NCI-H1417 treated with DMSO at 0.1 percent for 48 hours (cell line): ENCODE results near the gene BICD2.

Source experiments
- DNase-seq: peaks from one replicate; lab custom pipeline; 2025; lab: John Stamatoyannopoulos, UW

Gene BICD2

DNA sequence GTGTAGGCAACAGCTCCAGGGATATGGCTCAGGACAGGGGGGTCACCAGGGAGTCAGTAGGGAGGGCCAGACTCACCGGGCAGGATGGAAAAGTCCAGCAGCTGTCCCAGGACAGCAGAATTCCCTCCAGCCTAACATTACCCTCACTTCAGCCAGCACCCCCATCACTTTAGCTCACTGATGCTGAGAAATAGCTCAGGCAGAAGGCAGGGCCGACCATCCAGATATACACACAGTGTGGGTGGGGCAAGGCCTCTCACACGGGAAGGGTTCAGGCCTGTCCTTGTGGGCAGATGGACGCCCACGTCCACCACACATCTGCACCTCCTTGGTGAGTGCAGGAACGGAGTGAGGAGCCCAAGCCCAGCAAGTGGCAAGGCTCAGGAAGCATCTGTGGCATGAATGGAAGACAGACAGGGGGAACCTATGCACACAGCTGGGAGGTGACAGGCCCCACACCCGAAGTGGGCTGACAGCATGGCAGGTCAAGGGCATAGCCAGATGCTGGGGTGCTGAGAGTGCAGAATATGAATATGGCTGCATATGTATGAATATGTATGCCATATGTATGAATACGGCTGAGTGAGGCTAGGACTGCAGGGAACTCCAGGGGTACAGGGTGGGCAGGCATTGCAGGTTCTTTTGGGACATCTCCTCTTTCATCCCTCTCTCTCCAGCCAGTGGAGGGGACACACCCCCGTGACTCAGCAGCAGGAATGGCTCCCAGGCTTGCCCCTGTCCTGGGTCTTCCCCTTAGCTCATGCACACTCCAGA, 17.0 kb downstream of the BICD2 start:
- no peak for DNase-seq

- no peak for DNase-seq
Measured at GRCh38 chr9:92746567-92747458, 17.8 kb downstream of the BICD2 start.

DNA sequence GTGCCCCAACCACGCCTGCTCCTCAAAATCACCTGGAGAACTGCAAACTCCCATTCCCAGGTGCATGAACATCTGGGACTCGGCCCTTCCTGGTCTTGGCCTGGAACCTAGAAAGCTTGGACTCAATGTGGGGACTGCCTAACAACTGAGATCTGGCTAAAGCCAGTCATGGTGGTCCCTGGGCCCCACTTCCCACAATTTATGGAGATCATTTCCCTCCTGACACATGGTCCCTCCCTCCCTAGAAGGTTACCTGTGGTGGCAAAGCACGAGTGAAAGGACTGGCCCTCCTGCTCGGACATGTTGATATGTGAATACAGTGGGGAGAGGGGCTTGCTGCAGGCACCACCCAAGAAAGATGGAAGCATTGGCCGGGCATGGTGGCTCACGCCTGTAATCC, 18.8 kb downstream of the BICD2 start:
- no peak for DNase-seq

DNA sequence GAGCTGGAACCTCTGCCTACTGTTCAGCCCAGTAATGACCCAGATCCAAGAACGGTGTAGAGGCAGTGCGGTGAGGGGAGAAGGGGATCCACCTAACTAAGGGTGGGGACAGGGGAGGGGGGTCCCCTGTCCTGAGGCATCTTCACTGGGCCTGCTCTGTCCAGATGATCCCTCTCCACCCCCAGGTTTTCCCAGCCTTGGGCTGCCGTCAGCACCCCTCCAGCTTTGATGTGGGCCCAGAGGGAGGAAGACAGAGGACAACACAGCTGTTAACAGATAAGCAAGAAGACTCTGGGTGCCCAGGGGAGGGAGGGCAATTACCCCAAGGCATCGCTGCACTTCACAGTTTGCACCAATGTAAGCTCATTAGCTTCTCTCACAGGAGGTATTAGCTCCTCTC, 19.3 kb downstream of the BICD2 start:
- no peak for DNase-seq

GRCh38 chr9:92740969-92741368, 23.7 kb downstream of the BICD2 start:
- DNase-seq, result no peak

- no peak for DNase-seq
Measured at GRCh38 chr9:92740446-92740961, 24.1 kb downstream of the BICD2 start.

DNA sequence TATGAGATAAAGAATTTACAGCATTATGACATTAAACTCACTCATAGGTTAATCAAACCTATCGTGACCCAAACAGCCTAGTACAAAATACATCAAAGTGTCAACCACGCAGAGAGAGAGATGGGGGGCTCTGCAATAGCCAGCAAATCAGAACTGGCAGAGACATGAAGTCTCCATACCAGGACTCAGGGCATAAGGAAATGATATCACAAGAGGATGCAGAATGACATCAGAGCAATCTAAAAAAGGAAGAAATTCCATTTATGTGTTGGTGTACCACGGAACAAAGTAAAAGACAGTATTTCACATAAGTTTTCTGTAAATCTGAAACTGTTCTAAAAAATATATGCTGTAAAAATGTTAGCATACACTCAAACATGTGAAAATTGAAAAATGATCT, 24.6 kb downstream of the BICD2 start:
- no peak for DNase-seq

GRCh38 chr9:92739346-92739970, 25.2 kb downstream of the BICD2 start:
- no peak for DNase-seq

DNA sequence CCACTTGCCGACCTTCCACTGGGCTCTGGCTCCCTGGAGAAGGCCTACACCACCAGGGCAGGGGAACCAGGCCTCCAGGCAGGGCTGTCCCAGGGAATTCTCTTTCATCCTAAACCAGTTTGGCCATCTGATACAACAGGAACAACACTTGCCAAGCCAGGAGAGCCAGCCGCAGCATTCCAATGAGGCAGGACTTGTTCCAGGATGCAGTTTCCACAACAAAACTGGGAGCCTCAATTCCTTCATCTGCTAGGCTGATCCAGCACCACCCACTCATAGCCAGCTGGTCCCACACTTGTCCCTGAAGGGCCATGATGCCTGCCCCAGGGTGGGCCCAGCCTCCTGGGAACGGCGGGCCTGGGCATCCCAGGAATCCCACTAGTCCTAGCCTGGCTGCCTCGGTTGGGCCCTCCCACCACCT, 26.0 kb downstream of the BICD2 start:
- DNase-seq, result no peak

DNA sequence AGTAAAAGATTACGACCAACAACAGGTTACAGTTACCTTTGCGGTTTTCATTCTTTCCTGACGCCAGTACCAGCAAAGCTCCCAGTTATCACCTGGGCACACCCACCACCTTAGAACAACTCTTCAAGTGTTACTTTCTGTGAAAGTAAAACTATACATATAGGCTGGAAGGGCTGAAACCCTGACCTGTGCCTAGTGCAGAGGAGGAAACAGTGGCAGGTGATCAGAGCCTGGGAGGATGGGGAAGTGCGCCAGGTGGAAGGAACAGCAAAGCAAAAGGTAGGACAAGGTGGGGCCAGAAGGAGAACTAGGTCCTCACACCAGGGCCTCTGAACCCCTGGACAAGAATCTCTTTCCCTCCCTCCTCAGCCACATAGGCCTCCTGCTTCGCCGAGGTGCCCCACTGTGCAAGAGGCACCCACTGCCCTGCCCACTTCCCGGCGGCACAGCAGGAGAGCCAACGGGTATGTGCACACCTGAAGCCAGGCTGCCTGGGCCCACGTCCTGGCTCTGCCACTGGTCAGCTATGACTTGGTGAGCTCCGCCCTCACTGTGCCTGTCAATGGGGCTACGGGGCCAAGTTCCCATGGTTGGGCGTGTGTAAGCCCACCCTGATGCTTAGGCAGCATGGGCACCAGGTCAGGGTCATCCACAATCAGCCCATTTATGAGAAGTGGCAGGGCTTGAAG, 26.9 kb downstream of the BICD2 start:
- DNase-seq, result no peak

DNA sequence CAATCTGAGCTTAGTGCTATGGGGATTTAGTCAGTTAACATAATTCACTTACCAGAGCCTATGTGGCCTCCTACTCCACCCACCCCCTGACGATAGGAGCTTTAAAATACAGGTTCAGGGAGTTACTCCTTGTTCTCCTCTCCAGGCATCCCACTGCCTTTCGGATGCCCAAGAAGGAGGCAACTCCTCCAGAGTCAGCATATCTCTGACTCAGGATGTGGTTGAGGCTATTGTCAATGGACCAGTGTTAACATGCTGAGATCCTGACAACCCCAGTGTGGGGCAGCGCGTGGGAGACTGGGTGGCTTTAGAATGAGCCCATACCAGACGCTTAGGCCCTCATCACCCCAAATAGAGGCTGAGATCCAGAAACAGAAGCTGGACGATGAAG, 27.4 kb downstream of the BICD2 start:
- DNase-seq, result no peak

- no peak for DNase-seq
Measured at GRCh38 chr9:92736563-92737215, 27.9 kb downstream of the BICD2 start.

DNA sequence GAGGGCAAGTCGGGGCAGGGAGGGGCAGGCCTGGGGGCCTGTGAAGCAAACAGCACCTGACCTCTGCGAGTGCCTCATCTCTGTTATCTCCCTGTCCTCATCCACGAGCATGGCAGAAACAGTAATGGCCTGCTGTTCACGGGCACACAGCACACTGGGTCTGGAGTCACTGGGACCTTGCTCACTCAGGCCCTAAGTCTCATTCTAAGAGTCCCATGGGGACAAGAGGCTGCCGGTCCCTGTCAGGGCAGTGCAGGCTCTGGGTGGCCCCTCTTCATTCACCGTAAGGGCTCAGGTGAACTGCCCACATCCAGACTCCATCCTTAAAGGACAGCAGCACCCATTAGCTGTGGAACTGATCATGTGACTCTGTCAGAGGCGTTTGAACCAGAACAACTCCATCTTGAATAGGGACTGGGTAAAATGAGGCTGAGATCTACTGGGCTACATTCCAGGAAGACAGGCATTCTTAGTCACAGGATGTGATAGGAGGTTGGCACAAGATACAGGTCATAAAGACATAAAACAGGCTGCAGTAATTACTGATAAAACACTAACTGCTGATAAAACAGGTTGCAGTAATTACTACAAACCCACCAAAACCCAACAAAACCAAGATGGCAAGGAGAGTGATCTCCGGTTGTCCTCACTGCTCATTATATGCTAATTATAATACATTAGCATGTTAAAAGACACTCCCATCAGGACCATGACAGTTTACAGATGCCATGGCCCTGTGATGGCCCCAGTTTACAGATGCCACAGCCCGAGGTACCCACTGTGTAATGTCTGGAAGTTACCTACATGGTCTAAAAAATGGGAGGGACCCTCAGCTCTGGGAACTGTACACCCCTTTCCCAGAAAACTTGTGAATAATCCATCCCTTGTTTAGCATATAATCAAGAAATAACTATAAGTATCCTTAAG, 28.7 kb downstream of the BICD2 start:
- DNase-seq, result no peak

DNA sequence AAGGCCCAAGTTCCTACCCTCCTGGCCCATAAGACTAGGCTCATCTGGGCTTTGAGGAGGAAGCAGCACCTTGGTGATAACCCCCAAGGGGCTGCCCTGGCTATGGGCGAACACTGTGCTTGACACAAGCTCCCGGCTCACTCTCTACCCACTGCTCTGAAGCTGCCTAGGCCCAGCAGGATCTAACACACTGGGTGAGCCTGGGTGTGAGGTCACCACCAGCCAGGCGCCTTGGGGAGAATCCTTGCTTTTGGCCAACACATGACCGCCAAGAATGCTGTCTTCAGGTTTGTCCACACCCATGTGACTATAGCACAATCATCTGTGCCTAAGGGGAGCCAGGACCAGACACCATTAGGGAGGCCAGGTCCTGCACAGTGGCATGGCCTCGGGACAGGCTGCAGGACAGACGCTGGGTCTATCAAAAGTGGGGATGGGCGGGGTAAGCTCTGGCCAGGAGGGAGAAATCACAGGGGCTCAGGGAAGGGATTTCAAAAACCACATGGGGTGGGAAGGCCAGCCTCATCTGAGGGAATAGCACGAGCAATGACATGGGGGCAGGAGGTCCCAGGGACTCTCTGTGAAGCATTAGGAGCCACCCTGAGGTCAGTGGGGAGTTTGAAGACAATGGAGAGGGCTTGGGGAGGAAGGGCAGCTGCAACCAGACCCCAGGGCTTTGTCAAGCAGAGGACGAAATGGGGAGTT, 29.6 kb downstream of the BICD2 start:
- no peak for DNase-seq

DNA sequence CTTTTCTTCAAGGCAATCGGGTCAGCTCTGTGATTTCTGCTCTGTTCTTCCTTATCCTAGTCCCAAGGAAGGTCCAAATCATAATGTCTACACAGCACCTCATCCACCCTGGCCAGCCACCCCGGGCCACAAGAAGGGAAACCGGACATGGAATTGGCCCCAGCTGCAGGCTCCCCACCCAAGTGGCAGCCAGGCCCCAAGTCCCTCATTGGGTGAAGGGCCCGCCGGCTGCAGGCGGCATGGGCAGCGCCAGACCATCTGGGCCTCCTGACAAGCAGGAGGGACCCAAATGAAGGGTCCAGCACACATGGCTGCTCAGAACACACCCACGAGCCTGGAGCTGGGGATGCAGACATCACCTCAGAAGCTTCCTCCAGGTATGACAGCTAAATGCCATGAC, 33.7 kb downstream of the BICD2 start:
- DNase-seq, result no peak

DNA sequence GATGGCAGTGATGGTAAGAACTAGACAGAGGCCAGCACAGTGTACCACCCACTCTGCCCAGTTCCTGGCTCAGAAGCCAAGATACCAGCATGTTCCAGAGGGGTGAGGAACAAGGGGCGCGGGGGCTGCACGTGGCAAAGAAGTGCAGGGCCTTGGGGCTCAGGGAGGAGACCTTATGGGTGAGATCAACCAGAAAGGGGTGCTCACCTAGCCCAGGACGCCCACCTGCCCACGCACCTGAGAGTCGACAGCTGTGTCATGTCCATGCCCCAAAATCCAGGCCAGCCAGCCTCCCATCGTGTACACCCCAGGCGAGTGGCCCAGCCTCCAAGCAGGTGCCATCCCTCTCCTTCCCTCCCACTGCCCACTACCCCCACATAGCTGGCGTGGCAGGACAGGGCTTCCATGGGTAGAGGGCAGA, 34.9 kb downstream of the BICD2 start:
- DNase-seq, result no peak

DNA sequence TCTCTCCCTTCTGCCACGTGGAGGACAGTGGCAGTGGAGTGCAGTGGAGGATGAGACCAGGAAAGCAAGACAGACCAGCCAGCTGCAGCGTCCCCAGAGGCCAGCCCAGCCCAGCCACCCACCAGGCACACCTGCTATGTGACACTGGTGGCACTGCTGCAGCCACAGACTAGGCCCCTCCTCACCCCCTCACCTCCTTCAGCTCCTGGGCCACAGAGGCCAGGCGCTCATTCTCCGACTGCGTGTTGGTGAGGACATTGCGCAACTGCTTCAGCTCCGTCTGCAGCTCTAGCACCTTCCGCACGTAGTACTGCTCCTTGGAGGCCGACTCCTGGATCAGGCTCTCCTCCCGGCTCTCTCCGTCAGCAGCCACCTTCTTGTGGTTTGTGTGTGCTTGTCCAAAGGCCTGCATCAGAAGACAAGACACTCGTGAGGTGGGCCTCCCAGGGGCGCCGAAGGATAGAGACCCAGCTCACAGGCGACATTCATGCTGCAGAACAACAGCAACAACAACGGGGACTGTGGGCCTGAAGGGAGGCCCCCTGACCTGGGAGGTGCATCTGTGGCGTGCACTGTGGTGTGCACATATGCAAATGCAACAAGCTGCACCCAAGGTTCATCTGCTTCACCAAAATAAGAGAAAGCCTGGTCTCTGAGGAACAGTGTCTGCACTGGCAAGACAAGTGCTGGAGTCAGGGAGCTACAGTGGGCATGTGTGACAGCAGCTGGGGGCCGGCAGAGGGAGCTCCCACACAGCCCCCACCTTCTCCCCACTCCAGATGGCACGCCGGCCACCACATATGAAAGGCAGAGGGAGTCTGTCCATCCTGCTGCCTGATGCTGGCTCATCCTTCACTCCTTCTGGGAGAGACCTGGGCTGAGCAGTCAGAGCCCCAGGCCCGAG, 35.5 kb downstream of the BICD2 start:
- DNase-seq, result no peak
